Measurements from ENCODE around the gene CDKN1A. TPM values are rescaled to one million over a fixed set of nuclear protein-coding genes. Genes with fewer than 3 reads are reported as not detected.
A peak's percentile ranks its signal among the peaks of the same experiment; 100 is the strongest.

The CDKN1A gene
- total RNA-seq, 3 donors from 2014 or later, result 181 to 381 (median 255) TPM

DNA sequence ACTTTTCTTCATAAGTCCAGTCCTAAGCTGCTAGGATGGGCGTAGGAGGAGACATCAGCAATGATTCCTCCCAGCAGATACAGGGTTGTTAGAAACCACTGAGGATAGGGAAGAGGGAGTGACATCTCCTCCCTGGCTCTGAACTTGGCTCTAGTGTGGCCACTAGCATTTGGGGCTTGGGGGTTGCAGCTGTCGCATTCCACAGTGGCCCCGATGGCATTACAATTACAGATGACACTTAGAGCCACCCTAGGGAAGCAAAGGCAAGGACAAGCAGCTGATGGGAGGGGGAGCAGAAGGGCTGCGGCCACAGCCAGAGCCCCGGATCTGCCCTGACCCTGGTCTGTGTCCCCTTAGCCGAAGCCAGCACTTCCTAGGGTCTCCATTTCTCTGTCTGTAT, 9.5 kb upstream of the CDKN1A start:
- TF ChIP-seq, protein P1, sequence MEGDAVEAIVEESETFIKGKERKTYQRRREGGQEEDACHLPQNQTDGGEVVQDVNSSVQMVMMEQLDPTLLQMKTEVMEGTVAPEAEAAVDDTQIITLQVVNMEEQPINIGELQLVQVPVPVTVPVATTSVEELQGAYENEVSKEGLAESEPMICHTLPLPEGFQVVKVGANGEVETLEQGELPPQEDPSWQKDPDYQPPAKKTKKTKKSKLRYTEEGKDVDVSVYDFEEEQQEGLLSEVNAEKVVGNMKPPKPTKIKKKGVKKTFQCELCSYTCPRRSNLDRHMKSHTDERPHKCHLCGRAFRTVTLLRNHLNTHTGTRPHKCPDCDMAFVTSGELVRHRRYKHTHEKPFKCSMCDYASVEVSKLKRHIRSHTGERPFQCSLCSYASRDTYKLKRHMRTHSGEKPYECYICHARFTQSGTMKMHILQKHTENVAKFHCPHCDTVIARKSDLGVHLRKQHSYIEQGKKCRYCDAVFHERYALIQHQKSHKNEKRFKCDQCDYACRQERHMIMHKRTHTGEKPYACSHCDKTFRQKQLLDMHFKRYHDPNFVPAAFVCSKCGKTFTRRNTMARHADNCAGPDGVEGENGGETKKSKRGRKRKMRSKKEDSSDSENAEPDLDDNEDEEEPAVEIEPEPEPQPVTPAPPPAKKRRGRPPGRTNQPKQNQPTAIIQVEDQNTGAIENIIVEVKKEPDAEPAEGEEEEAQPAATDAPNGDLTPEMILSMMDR (IDR thresholded peaks at IDR 0.05), result no peak
- intact Hi-C loops (cut with DNase I, micrococcal nuclease), result no loop called here
- H3K9me3 ChIP-seq, result no peaks in the 10 kb centered on the region
- DNase-seq (no peak), ATAC-seq (no peak)
- no peak overlapping the region for H3K4me3 ChIP-seq
- H3K4me1 ChIP-seq (ENCODE audit: low read depth), result no peaks in the 10 kb centered on the region
- no peaks in the 10 kb centered on the region for H3K36me3 ChIP-seq (ENCODE audit: low read depth)

DNA sequence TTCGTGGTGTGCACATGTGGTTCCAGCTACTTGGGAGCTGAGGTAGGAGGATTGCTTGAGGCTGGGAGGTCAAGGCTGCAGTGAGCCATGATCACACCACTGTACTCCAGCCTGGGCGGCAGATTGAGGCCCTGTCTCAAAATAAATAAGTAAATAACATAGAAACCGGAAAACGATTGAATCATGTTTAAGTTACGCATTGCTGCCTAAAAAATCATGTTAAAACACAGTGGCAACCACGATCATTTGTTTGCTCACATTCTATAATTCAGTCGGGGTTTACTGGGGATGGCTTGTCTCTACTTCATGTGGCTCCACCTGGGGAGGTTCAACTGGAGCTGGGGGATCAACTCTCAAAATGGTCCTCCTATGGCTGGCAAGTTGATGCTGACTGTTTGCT, 8.2 kb upstream of the CDKN1A start:
- intact Hi-C loops (cut with DNase I, micrococcal nuclease), result no loop called here
- Histone ChIP-seq H3K36me3 (ENCODE audit: low read depth) (no peaks in the 10 kb centered on the region), H3K4me3 (no peak overlapping the region), H3K4me1 (ENCODE audit: low read depth) (no peaks in the 10 kb centered on the region), H3K9me3 (no peaks in the 10 kb centered on the region)
- DNase-seq, result no peak
- TF ChIP-seq, protein P1 (IDR thresholded peaks at IDR 0.05), result no peak
- no peak for ATAC-seq

DNA sequence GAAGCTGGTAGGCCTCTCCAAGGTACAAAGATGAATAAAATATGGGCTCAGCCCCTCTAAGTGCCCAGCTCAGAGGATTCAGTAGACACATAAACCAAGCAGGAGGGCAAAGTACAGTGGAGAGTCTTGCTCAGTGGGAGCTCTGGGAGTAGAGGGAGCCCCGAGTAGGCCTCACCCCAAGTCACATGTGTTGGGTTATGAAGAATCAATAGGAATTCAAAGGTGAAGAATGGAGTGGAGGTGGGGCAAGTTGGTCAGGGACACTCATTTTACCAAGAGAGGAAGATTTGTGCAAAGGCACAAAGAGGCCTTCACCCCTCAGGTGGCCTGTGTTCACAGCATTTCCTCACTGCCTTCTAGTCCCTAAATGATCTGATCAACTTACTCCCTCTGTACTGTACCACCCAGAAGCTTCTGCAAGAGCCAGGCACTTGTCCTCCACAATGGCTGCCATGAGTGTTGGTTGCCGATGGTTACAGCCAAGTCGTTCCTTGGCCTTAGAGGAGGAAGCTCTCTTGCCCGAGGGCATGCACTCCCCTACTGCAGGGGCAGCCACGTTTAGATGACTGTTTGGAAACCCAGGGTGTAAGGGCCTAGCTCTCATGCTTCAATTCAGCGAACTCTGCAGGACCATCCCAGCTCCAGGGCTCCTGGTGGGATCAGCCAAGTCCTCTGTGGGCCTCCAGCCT, 6.7 kb upstream of the CDKN1A start:
- TF ChIP-seq, protein P1 (IDR thresholded peaks at IDR 0.05), result no peak
- intact Hi-C loops (cut with DNase I, micrococcal nuclease), result no loop called here
- ATAC-seq (peak; percentile 35), DNase-seq (no peak)
- Histone ChIP-seq H3K36me3 (ENCODE audit: low read depth) (no peaks in the 10 kb centered on the region), H3K9me3 (no peaks in the 10 kb centered on the region), H3K4me1 (ENCODE audit: low read depth) (no peaks in the 10 kb centered on the region), H3K4me3 (no peak overlapping the region)

DNA sequence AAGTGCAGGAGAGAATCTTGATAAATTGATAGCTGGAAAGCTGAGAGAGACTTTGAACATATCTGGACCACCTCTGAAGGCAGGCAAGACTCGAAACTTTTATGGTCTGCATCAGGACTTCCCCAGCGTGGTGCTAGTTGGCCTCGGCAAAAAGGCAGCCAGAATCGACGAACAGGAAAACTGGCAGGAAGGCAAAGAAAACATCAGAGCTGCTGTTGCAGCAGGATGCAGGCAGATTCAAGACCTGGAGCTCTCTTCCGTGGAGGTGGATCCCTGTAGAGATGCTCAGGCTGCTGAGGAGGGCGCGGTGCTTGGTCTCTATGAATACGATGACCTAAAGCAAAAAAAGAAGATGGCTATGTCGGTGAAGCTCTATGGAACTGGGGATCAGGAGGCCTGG, 4.6 kb upstream of the CDKN1A start:
- no peak for ATAC-seq
- Histone ChIP-seq H3K4me3 (no peak overlapping the region), H3K4me1 (ENCODE audit: low read depth) (peaks cover 15% of the 10 kb centered on the region), H3K9me3 (no peaks in the 10 kb centered on the region), H3K36me3 (ENCODE audit: low read depth) (no peaks in the 10 kb centered on the region)
- intact Hi-C loops (cut with DNase I, micrococcal nuclease), result no loop called here
- TF ChIP-seq, protein P1 (IDR thresholded peaks at IDR 0.05), result no peak
- DNase-seq, result no peak

DNA sequence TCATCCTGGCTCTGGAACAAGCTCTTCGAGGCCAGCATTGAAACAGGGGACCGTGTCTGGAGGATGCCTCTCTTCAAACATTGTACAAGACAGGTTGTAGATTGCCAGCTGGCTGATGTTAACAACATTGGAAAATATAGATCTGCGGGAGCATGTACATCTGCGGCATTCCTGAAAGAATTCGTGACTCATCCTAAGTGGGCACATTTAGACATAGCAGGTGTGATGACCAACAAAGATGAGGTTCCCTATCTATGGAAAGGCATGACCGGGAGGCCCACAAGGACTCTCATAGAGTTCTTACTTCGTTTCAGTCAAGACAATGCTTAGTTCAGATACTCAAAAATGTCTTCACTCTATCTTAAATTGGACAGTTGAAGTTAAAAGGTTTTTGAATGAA, 3.6 kb upstream of the CDKN1A start:
- TF ChIP-seq, protein P1 (IDR thresholded peaks at IDR 0.05), result no peak
- intact Hi-C loops (cut with DNase I, micrococcal nuclease), result no loop called here
- H3K36me3 ChIP-seq (ENCODE audit: low read depth), result no peaks in the 10 kb centered on the region
- no peak for ATAC-seq
- H3K4me3 ChIP-seq, result no peak overlapping the region
- no peaks in the 10 kb centered on the region for H3K9me3 ChIP-seq
- H3K4me1 ChIP-seq (ENCODE audit: low read depth), result peaks cover 15% of the 10 kb centered on the region
- no peak for DNase-seq

Measured in mucosa of descending colon (tissue), 3 donors.